GM18517 (cell line): ENCODE data around the gene HS3ST6.
"Not testable (repeated sequence)": the region's sequence is repeated elsewhere in the genome, so short reads cannot be mapped to it uniquely, and the experiment has no call there.

Experiments used
- ATAC-seq: cut with Tn5 transposase; IDR thresholded peaks from one replicate; pipeline ENCODE4 v1.9.1; 2021; ENCODE audit warnings: mild to moderate bottlenecking, moderate library complexity; ENCODE audit not compliant: unreplicated experiment

HS3ST6 gene

GRCh38 chr16:1918351-1919326 is at the start of gene HS3ST6:
Gene HS3ST6, minus strand, starts transcription at chr16:1918415. Its CDS starts 92 bp downstream, at chr16:1918323.
- no peak for ATAC-seq

- ATAC-seq: no peak
These were observed 48.2 kb upstream of the HS3ST6 start, which contains the start of gene RNF151 for GRCh38 chr16:1966460-1966859. Gene RNF151, plus strand, starts transcription at chr16:1966856. Its CDS starts 26 bp downstream, at chr16:1966882.

- ATAC-seq: no peak
These were observed 47.3 kb upstream of the HS3ST6 start for GRCh38 chr16:1965396-1966001.

GRCh38 chr16:1964506-1965395 is 46.5 kb upstream of the HS3ST6 start, which contains the start of gene RPS2:
Gene RPS2, minus strand, starts transcription at chr16:1964826. Its CDS starts 201 bp downstream, at chr16:1964625.
- peak; percentile 83 for ATAC-seq

- peak; percentile 1 for ATAC-seq
These were observed 45.7 kb upstream of the HS3ST6 start for GRCh38 chr16:1963806-1964505.

- not testable (repeated sequence) for ATAC-seq
These were observed 44.2 kb upstream of the HS3ST6 start for GRCh38 chr16:1962161-1963153.

GRCh38 chr16:1961651-1962067 is 43.4 kb upstream of the HS3ST6 start:
- ATAC-seq: no peak

- ATAC-seq: no peak
These were observed 42.7 kb upstream of the HS3ST6 start for GRCh38 chr16:1960665-1961630.

- ATAC-seq: peak; percentile 63
These were observed 41.2 kb upstream of the HS3ST6 start, which contains the start of gene NDUFB10 for GRCh38 chr16:1959269-1960039. Gene NDUFB10, plus strand, starts transcription at chr16:1959538. Its CDS starts 87 bp downstream, at chr16:1959625.

GRCh38 chr16:1958715-1959268 is 40.6 kb upstream of the HS3ST6 start:
- no peak for ATAC-seq

- ATAC-seq: not testable (repeated sequence)
These were observed 39.9 kb upstream of the HS3ST6 start for GRCh38 chr16:1958143-1958491.

- not testable (repeated sequence) for ATAC-seq
These were observed 39.4 kb upstream of the HS3ST6 start for GRCh38 chr16:1957434-1958142.

- no peak for ATAC-seq
These were observed 35.5 kb upstream of the HS3ST6 start for GRCh38 chr16:1953734-1954133.

- no peak for ATAC-seq
These were observed 32.3 kb upstream of the HS3ST6 start for GRCh38 chr16:1950559-1950958.

- ATAC-seq: no peak
These were observed 31.8 kb upstream of the HS3ST6 start for GRCh38 chr16:1950047-1950446.

- ATAC-seq: no peak
These were observed 31.3 kb upstream of the HS3ST6 start for GRCh38 chr16:1949507-1949906.
